Thoracic aorta (tissue), 2 donors: ENCODE data around the gene XPA. TPM values are rescaled to one million over a fixed set of nuclear protein-coding genes. Genes with fewer than 3 reads are reported as not detected.

Experiments used
- ATAC-seq: fragments of 150-250 bp; one replicate; pipeline ENCODE4 v1.8.0; 2017; ENCODE audit warnings: low read depth; ENCODE audit not compliant: insufficient number of reproducible peaks, low FRiP score
- DNase-seq: peaks from one replicate; pipeline ENCODE4 v3.0.0-alpha.2; 2020; ENCODE audit warnings: low spot score
- H3K27ac ChIP-seq, 2 donors: fragments of 200-600 bp; sonication (generic); 1 replicate in 1 of 2; 2 replicates in 1 of 2; pipeline ENCODE4 v1.5.1; 2016; ENCODE audit warnings: mild to moderate bottlenecking in 2 of 2, moderate library complexity in 2 of 2
- H3K27me3 ChIP-seq: fragments of 200-600 bp; sonication (generic); replicated peaks from 2 replicates; pipeline ENCODE4 v1.6.0; 2016; ENCODE audit warnings: mild to moderate bottlenecking; ENCODE audit not compliant: insufficient read depth
- H3K36me3 ChIP-seq: fragments of 200-600 bp; sonication (generic); one replicate; pipeline ENCODE4 v1.5.1; 2016
- H3K4me1 ChIP-seq, 2 donors: fragments of 200-600 bp; sonication (generic); 1 replicate in 1 of 2; 2 replicates in 1 of 2; pipeline versions ENCODE4 v1.5.1 to v1.6.0; 2016; ENCODE audit warnings: low read depth in 2 of 2, mild to moderate bottlenecking in 1 of 2; ENCODE audit not compliant: control insufficient read depth in 1 of 2
- H3K4me3 ChIP-seq: fragments of 200-600 bp; sonication (generic); 2 replicates; pipeline ENCODE4 v1.5.1; 2016; ENCODE audit warnings: mild to moderate bottlenecking
- H3K9me3 ChIP-seq: fragments of 200-600 bp; sonication (generic); 2 replicates; pipeline ENCODE4 v1.5.1; 2016
- CTCF ChIP-seq: fragments of 200-600 bp; sonication (generic); IDR thresholded peaks from one replicate; pipeline ENCODE4 v1.5.1; 2019; ENCODE audit warnings: antibody characterized with exemption
- total RNA-seq, 2 donors: library from RNA; depleted of rRNA; stranded (reverse); fragments of >200 nt; gene quantifications; one replicate each; pipeline versions ENCODE4 v1.1.0 to v1.2.3, GENCODE V29; 2016

The XPA gene
- total RNA-seq, 2 donors from 2014 or later, result 15.0 to 23.2 TPM

- TF ChIP-seq CTCF, result no peak
- peaks cover 11% of the 10 kb centered on the region for H3K36me3 ChIP-seq
Measured at GRCh38 chr9:97625620-97626019, 71.5 kb downstream of the XPA start.

More at GRCh38 chr9:97625620-97626019, 71.5 kb downstream of the XPA start:
- Histone ChIP-seq H3K4me1 (no peaks in the 10 kb centered on the region), H3K9me3 (no peaks in the 10 kb centered on the region), H3K27ac (no peak overlapping the region), H3K4me3 (no peak overlapping the region), H3K27me3 (no peaks in the 10 kb centered on the region)
- DNase-seq, result no peak
- ATAC-seq, result no peak

Other genes starting within 250 kb of the XPA start
- 10 to 100 TPM; 44.0 to 77.6 TPM for gene TMOD1, start 195.7 kb downstream of the XPA start, total RNA-seq
- 10 to 100 TPM; 13.1 to 51.4 TPM for gene TSTD2, start 64.0 kb downstream of the XPA start, total RNA-seq
- gene NCBP1, start 63.5 kb downstream of the XPA start, total RNA-seq, result 10 to 100 TPM; 16.1 to 28.7 TPM
- gene FOXE1, start 155.9 kb upstream of the XPA start, total RNA-seq, result under 1 TPM; 0.21 to 0.68 TPM
- 10 to 100 TPM; 22.2 to 28.6 TPM for gene TRMO, start 225.2 kb upstream of the XPA start, total RNA-seq
- under 1 TPM in 1 of 2 donors, not detected in 1; 0.42 TPM for gene HEMGN, start 240.8 kb upstream of the XPA start, total RNA-seq